Raji (cell line): ENCODE results near the gene PYGO2.

ENCODE experiments used
- POLR2A ChIP-seq: IDR thresholded peaks from 2 replicates; pipeline ENCODE4 v1.6.1; 2011; ENCODE audit warnings: low read depth, low read length, control low read depth; ENCODE audit not compliant: insufficient read depth

PYGO2 gene

DNA sequence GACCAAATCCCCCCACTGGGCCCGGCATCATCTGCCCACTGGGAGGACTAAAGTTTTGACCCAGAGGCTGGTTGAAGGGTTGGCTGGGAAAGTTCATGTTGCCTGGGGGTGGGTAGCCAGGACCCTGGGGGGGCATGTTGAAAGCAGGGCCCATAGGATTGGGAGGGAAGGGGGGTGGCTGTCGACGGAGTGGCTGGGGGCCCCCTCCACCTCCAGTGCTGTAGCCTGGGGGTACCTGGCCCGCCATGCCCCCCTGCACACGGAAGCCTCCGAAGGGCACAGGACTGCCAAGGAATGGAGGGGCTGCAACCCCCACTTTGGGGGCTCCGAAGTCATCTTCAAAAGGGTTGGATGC is 2.2 kb downstream of the PYGO2 start:
- no peak for TF ChIP-seq POLR2A

DNA sequence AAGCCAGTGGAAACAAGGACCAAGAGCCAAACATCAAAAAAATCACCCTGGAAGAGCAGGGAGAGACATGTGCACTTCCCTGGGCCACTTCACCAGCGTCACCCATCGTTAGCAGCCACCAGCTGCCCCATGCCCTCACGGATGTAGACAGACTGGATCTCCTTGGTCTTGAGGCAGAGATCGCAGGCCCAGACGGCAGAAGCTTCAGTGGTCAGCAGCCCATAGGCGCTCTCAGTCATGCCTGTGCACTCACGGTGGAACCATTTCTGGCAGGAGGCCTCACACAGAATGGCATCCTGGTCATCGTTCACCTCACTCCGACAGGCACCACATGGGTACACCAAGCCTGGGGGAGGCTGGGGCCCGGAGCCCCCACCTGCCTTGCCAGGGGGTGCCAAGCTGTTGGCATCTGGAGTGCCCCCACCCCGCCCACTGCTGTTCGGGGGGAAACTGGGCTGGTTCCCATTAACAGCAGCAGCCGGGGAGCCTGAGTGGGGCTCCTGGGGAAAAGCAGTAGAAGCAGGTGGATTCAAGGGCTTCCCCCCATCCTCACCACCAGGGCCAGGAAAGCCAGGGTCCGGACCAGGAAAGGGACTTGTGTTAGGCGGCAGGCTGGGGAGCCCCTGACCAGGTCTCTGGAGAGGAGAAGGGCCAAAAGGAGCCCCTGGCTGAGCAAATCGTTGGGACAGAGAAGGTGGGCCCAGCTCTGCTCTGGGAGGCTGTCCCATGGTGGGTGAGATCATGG is 2.7 kb downstream of the PYGO2 start:
- TF ChIP-seq POLR2A = no peak

DNA sequence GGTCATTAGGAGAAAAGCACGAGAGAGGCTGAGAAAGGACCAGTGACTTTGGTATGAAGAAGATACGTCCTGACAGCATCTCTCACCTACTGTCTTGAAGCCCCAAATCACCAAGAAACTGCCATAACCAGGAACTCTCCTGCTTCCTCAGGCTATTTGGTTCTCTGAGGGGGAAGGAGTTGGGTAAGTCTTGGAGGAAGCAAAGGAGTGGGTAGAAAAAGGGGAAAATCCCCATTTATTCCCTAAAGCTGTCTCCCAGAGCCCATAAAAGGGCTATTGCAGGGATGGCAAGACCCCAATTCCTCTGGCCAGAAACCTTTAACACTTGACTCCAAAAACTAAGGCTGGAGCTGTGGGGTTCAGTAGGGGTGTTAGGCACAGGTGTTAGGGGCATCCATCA is 3.5 kb downstream of the PYGO2 start:
- TF ChIP-seq POLR2A = no peak

DNA sequence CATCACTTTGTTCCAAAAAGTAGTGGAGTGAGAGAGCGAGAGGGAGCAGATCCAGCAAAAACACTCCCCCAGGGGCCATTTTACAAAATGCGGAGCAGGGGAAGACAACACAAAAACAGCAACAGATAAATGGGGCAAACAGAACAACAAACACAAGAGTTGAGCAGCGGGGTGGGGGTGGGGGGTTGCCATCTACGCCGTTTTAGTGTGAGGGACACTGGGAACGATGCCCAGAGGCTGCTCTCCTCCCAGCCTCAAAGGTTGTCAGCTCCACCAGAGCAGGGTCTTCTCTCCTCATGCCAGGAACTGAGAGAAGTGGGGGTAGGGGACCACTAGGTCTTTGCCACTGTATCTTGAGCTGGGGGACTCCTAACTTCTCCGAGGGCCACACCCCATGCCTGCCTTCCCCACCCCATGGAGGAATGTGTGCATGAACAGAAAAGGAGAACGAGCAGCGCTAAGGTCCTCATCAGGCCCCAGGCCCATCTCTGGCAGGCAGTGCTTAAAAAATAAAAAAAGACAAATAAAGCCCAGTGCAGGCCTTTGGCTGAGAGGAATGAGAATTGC is 4.4 kb downstream of the PYGO2 start:
- TF ChIP-seq POLR2A = no peak

DNA sequence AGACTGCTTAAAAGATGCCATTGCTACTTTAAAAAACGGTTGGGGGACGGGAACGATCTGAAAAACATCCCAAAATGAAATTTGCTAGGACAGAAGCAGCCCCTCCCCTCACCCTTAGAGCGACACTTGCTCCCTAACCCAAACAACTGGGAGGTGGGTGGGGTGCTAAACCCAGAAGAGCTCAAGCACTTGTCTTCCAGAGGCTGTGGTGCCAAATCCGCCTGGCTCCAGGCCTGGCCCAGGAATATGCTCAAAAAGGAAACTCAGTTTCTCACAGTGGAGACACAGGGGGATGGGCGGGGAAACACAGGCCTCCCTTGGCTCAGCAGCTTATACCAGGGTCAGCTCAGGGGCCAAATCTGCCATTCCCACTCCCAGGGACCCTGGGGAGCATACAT is 5.0 kb downstream of the PYGO2 start:
- 0 out of 2 replicates have a peak, but pooled peaks have one; percentile 12 for TF ChIP-seq POLR2A

DNA sequence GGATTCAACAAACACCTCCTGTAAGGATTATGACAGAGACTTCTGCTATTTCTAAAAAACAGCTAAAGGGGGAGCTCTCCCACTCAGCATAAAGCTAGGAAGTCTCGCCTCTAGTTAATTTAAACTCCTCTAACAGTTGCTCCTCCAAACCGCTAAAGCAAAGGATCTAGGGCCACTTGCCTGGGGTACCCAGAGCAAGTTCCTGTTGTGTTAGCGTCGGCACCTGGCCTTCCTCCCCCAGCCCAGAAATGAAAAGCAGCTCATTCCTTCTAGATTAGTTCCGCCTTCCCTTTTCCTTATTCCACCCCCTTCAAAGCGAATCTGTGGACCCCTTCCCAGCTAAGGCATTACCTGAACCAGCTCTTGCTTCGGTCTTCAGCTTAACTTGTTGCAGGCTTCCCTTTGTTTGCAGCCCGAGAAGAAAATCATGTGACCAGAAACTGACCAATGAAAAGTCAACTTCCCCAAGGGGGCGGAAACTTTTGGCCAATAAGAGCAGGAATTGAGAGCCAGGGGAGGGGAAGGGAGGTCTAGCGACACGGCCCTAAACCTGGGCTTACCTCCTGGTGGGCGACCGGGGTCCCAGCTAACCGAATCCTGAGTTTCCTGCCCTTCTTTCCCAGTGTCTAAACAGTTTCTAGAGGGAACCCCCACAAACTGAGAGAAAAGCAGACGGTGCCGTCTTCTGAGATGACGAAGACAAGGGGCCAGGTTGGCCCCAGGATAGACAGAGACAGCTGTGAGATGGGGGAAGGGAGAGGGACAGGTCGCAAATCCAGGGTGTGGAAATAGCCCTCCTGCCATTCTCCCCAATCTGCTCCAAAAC is 5.7 kb downstream of the PYGO2 start, which contains the start of gene PBXIP1:
PBXIP1 (minus strand) TSS at position 382 of the 826 bp plus-strand sequence. CDS start 2,378 bp downstream, outside the sequence.
- peak; percentile 36; the same call in 1 of the 2 replicates for TF ChIP-seq POLR2A

DNA sequence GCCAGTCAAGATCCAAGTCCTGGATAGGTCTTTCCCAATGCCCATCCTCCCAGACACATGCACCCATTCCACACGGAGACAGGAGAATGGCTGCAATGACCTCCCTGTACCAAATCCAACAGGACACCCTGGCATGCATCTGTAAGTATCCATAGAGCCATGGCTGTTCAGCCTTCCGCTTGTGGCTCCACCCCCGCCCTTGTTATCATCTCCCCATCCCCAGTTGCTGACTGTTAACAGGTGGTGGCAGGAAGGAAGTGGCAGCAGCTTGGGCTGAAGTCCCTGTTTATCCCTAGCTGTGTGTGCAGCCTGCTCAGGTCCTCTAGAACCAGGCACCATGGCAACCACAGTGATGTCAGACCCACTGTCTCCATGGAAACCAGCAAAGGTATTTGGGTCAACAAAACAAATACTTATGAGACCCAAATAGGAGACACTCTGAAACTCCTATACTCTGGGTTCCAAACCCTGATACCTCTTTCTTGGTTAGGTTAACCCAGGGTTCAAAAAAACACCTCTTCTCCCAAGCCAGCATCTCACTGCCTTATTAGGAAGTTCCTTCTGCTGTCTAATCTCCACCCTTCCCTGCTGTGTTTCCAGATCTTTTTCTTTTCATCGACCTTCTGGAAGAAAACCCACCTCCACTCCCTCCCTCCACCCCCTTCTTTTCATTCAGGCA is 6.4 kb downstream of the PYGO2 start:
- TF ChIP-seq POLR2A = peak; percentile 54

DNA sequence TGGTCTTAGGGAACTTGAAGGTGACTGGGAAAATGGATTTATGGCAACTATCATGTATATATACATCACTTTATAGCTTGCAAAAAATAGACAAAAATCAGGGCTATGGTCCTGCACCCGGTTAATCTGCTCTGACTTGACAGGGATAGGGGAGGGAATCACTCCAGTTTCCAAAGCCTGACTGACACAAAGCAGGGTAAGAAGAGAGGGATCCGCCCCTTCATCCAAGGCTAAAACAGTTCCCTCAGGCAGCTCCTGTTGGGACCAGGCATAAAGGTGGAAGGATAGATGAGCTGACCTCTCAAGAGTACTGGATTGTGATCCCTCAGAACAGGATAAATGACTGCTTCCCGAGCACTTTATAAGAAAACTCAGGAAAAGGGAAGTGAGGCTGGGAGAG is 7.0 kb downstream of the PYGO2 start:
- no peak; the same call in 1 of the 2 replicates for TF ChIP-seq POLR2A

DNA sequence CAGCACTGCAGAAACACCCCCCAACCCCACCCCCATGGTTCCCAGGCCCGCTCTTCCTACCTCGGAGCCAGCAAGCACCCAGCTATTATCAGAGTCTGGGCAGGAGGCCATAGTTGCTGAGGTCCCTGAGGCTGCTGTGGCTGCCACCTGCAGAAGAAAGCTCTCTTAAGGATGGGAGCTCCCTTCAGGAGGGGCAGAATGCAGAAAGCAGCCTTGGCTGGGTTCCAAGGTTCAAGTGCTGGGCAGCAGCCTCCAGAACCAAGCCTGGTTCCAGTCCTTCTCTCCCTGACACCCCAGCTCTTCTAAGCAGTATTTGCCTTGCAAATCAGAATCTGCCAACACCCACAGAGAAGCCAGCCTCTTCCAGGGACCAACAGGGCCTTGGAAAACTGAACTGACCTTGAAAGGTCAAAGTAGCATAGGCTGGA is 8.0 kb downstream of the PYGO2 start:
- TF ChIP-seq POLR2A = peak; percentile 49; the same call in 1 of the 2 replicates

DNA sequence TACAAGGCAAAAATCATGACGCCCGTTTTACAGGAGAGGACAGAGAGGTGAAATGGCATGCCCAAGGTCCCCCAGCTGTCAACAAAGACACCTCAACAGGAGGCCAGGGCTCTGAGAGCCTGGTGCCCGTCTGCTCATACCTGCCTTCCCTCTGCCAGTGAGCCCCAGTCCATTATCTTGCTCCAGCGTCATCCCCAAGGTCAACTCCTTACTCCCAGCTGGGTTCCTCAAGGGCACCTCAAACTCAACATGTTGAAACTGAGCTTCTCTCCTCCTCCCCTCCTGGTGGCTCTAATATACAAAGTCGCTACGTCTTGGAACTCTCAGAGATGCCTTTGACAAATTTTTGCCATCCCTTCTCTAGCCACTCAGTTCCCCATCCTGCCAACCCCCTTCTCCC is 8.9 kb downstream of the PYGO2 start:
- TF ChIP-seq POLR2A = no peak

DNA sequence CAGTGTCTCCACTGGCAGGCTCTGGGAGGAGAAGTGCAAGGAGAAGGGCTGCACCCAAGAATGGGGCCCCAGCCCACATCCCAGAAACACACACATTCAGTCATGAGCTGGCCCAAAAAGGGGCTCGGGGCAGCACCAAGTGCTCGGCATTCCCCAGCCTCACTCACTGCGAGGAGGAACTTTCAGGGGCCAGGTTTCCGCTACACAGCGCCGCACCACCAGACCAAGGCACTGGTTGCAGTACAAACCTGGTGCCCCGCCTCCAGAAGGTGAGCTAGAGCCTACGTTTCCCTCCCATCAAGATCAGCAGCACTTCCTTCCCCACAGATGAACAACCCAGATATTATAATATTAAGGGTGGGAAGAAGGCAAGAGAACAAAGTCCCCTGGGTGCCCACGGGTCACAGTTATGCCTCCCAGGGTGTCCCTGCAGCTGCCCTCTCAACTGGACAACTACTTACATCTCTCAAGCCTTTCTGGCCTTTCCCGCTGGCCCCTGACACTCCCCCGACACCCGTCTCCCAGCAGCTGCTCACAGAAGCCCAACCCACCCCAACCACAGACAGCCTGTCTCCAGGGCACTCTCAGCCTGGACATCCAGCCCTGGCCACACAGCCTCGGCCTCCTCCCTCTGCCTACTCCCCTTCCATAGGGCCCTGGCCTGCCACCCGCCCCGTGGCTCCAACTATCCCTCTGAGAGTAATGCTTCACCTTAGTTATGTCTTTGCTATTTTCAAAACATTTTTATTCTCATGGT is 9.5 kb downstream of the PYGO2 start:
- TF ChIP-seq POLR2A = no peak

DNA sequence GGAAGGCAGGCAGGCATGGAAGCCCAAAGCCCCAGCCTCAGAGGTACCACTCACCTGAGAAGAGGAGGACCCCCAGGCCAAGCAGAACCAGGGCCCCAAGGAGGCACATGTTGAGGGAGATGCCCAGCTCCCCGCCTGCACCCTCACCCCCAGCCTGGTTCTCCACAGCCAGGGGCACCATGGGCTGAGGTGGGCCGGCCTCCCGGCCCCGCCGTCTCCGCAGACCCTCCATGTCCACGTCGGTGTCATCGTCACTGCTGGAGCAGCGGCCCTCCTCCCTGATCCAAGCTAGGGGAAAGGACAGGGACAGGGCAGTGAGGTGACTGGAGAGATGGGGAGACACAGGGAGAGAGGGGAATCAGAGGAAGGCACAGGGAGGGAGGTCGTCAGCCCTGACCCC is 13.5 kb downstream of the PYGO2 start:
- no peak for TF ChIP-seq POLR2A

DNA sequence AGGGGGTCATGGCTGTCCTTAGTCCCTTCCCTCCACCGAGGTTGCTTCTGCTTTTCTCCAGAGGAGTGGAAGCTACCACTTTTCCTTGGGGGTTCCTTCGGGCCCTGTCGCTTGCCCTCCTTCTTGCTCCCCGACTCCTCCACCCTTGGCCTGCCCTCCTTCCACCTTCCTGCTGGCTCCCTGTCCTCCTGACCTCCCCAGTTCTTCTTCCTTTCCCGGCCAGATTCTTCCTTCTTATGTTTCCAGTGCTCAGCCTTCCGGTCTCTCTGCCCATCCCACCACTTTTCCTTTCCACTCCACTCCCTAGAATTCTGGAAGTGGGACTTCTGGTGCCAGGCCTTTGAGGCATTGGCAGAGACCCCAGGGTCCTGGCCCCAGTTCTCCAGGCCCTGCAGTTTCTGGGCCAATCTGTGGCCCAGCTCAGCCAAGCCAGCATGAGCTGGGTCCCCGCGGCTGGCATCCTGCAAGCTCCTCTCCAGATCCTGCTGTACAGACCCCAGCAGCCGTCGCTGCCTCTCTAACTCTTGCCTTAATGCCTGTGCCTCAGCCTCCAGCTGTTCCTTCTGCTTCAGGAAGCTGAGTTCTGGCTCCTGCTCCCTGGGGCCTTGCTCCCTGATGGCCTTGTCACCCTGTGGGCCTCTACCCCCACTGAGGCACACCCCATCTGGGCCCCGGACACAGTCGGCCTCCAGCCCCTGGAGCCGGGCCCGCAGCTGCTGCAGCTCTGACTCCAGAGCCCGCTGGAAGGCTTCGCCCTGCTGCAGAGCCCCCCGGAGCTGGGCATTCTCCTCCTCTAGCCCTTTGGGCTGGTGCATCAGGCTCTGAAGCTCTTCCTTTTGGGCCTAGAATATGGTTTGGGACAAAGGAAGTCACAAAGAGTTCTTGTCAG is 15.4 kb downstream of the PYGO2 start:
- TF ChIP-seq POLR2A = no peak
